Spleen (tissue), 11 donors: ENCODE measurements around the gene KXD1. TPM values are rescaled to one million over a fixed set of nuclear protein-coding genes. Genes with fewer than 3 reads are reported as not detected.

ENCODE experiments used
- DNase-seq: peaks from one replicate; pipeline ENCODE4 v3.0.0-alpha.2; 2020
- H3K27ac ChIP-seq, 8 donors: fragments of 200-600 bp; sonication (generic) in 7 of 8; 1 replicate in 4 of 8; 2 replicates in 4 of 8; pipeline versions ENCODE4 v1.5.0 to v1.8.0; 2016 to 2021; ENCODE audit warnings: inconsistent platforms in 4 of 8, mild to moderate bottlenecking in 4 of 8, moderate library complexity in 1 of 8
- H3K27me3 ChIP-seq, 7 donors: fragments of 200-600 bp; sonication (generic) in 6 of 7; replicated peaks in 1 of 7; 1 replicate in 4 of 7; 2 replicates in 3 of 7; pipeline versions ENCODE4 v1.5.0 to v1.8.0; 2016 to 2021; ENCODE audit warnings: inconsistent platforms in 3 of 7, mild to moderate bottlenecking in 1 of 7
- H3K36me3 ChIP-seq, 6 donors: fragments of 200-600 bp; sonication (generic) in 5 of 6; 1 replicate in 4 of 6; 2 replicates in 2 of 6; pipeline versions ENCODE4 v1.5.0 to v1.8.0; 2016 to 2021; ENCODE audit warnings: inconsistent platforms in 2 of 6
- H3K4me1 ChIP-seq, 6 donors: fragments of 200-600 bp; sonication (generic) in 5 of 6; 1 replicate in 3 of 6; 2 replicates in 3 of 6; pipeline versions ENCODE4 v1.5.0 to v1.8.0; 2016 to 2021; ENCODE audit warnings: inconsistent platforms in 3 of 6
- H3K4me3 ChIP-seq, 8 donors: fragments of 200-600 bp; sonication (generic) in 7 of 8; 1 replicate in 4 of 8; 2 replicates in 4 of 8; pipeline versions ENCODE4 v1.5.0 to v1.8.0; 2016 to 2021; ENCODE audit warnings: inconsistent platforms in 4 of 8, mild to moderate bottlenecking in 4 of 8, moderate library complexity in 2 of 8
- H3K9me3 ChIP-seq, 8 donors: fragments of 200-600 bp; sonication (generic) in 7 of 8; 1 replicate in 4 of 8; 2 replicates in 4 of 8; pipeline versions ENCODE4 v1.5.0 to v1.8.0; 2016 to 2021; ENCODE audit warnings: inconsistent platforms in 4 of 8
- CTCF ChIP-seq, 11 experiments: fragments of 200-600 bp in 7 of 11; fragments of 450-650 bp in 4 of 11; sonication (generic) in 4 of 11; IDR thresholded peaks in 8 of 11; conservative IDR thresholded peaks in 3 of 11; 1 replicate in 7 of 11; 2 replicates in 4 of 11; pipeline versions ENCODE4 v1.4.0 to v1.8.0; 2016 to 2021; ENCODE audit warnings: antibody characterized with exemption in 11 of 11, inconsistent platforms in 4 of 11, mild to moderate bottlenecking in 1 of 11
- POLR2A ChIP-seq, 3 donors: fragments of 450-650 bp; IDR thresholded peaks; one replicate each; pipeline ENCODE4 v1.5.1; 2017; ENCODE audit warnings: antibody characterized with exemption in 3 of 3, mild to moderate bottlenecking in 1 of 3
- POLR2AphosphoS5 ChIP-seq, 3 donors: sonication (generic); formaldehyde crosslinking; IDR thresholded peaks; one replicate each; pipeline ENCODE4 v1.5.1; 2017; ENCODE audit warnings: antibody characterized with exemption in 3 of 3
- WGBS, 5 donors: extraction: QIAGEN DNeasy Blood & Tissue Kit in 3 of 5; methylation state at CpG; one replicate each; pipeline versions ENCODE4 v1.1.5 to v1.1.7; 2013 to 2018; 5-methylcytosine and 5-hydroxymethylcytosine counted together
- intact Hi-C: fragments of 100-400 bp; cut with DNase I; formaldehyde crosslinking; loops from one replicate; pipeline ENCODE4 v1.15.0; 2023; ENCODE audit warnings: low total_unique reads
- polyA plus RNA-seq, 3 donors: library from polyadenylated mRNA; stranded (reverse); fragments of 200-250 nt; gene quantifications; one replicate each; pipeline ENCODE4 v1.2.1, GENCODE V29; 2013
- total RNA-seq, 7 donors: library from RNA; depleted of rRNA in 3 of 7; stranded (reverse); fragments of >200 nt in 3 of 7; fragmentation: NEBNext Ultra II Directional in 4 of 7; extraction: Animal tissue kit (Norgen Biotek cat#: 25700) in 4 of 7; gene quantifications; one replicate each; pipeline versions ENCODE4 v1.1.0 to v1.2.1, GENCODE V29; 2016 to 2021
- donor health status: healthy with polysubstance abuse.
- donor health status: DM: no; HTN: no; CAD: no; lungs with moderate emphysema.
- donor health status: DM: no; HTN: no; CAD: no.
- donor health status: Bipolar disorder and iron deficiency.
- donor health status: healthy.
- donor health status: DM: no; HTN: no; CAD: no.
- donor health status: DM: yes; HTN: yes; CAD: no.

The KXD1 gene
- total and polyA plus RNA-seq, 10 donors: 63.9 to 90.9 (median 74.8) TPM

- no peaks in the 10 kb centered on the region for H3K27me3 ChIP-seq
- 94 to 97% (median 96%) methylated on average over 12 to 18 of the region's 18 CpGs for WGBS, 5 donors
- intact Hi-C loops: loop anchor here (10.0 kb wide), 1 partner anchor 110 kb away; no protein-coding TSS in a partner anchor
- H3K4me1 ChIP-seq: peaks cover 9 to 40% (median 25%) of the 10 kb centered on the region in 6 donors
- no peak for DNase-seq
- peaks cover 0 to 62% (median 51%) of the 10 kb centered on the region in 6 donors for H3K36me3 ChIP-seq
- H3K9me3 ChIP-seq: no peaks in the 10 kb centered on the region
- H3K4me3 ChIP-seq: no peak overlapping the region
- TF ChIP-seq POLR2AphosphoS5 (IDR thresholded peaks at IDR 0.05): no peak
- no peak for TF ChIP-seq CTCF (IDR thresholded peaks at IDR 0.05 in 8 of 11, conservative IDR thresholded peaks at IDR 0.05 in 3 of 11)
- no peak for TF ChIP-seq POLR2A (IDR thresholded peaks at IDR 0.05)
- H3K27ac ChIP-seq: no peak overlapping the region
Measured at GRCh38 chr19:18574691-18575291, 17.1 kb downstream of the KXD1 start.

- no peak for TF ChIP-seq POLR2A (IDR thresholded peaks at IDR 0.05)
- no peak for TF ChIP-seq POLR2AphosphoS5 (IDR thresholded peaks at IDR 0.05)
- TF ChIP-seq CTCF (IDR thresholded peaks at IDR 0.05 in 8 of 11, conservative IDR thresholded peaks at IDR 0.05 in 3 of 11): no peak
- H3K36me3 ChIP-seq: peaks cover 0 to 62% (median 50%) of the 10 kb centered on the region in 6 donors
- H3K4me3 ChIP-seq: no peak overlapping the region
- no peak for DNase-seq
- WGBS, 5 donors: 82 to 95% (median 90%) methylated on average over 7 to 8 of the region's 8 CpGs
- H3K9me3 ChIP-seq: no peaks in the 10 kb centered on the region
- intact Hi-C loops: loop anchor here (10.0 kb wide), 1 partner anchor 112 kb away; no protein-coding TSS in a partner anchor
- H3K27ac ChIP-seq: no peak overlapping the region
- H3K4me1 ChIP-seq: peaks cover 9 to 32% (median 21%) of the 10 kb centered on the region in 6 donors
- no peaks in the 10 kb centered on the region for H3K27me3 ChIP-seq
Measured at GRCh38 chr19:18576383-18576782, 18.7 kb downstream of the KXD1 start.

- H3K27me3 ChIP-seq: no peaks in the 10 kb centered on the region
- TF ChIP-seq POLR2AphosphoS5 (IDR thresholded peaks at IDR 0.05) (no peak), CTCF (IDR thresholded peaks at IDR 0.05 in 8 of 11, conservative IDR thresholded peaks at IDR 0.05 in 3 of 11) (no peak), POLR2A (IDR thresholded peaks at IDR 0.05) (no peak)
- WGBS, 5 donors: 90 to 92% (median 91%) methylated on average over 21 of the region's 21 CpGs
- H3K9me3 ChIP-seq: no peaks in the 10 kb centered on the region
- H3K4me3 ChIP-seq: no peak overlapping the region
- H3K4me1 ChIP-seq: peaks cover 8 to 25% (median 16%) of the 10 kb centered on the region in 6 donors
- no peak for DNase-seq
- intact Hi-C loops: loop anchor here (10.0 kb wide), 1 partner anchor 113 kb away; no protein-coding TSS in a partner anchor
- H3K36me3 ChIP-seq: peaks cover 0 to 62% (median 50%) of the 10 kb centered on the region in 6 donors
- no peak overlapping the region for H3K27ac ChIP-seq
Measured at GRCh38 chr19:18577365-18577914, 19.8 kb downstream of the KXD1 start.

- intact Hi-C loops: no loop called here
- 66 to 77% (median 75%) methylated on average over 7 of the region's 7 CpGs for WGBS, 5 donors
- Histone ChIP-seq H3K9me3 (no peaks in the 10 kb centered on the region), H3K27me3 (no peaks in the 10 kb centered on the region), H3K36me3 (peaks cover 0 to 34% (median 27%) of the 10 kb centered on the region in 6 donors), H3K27ac (no peak overlapping the region), H3K4me1 (peaks cover 0 to 2% (median under 1%) of the 10 kb centered on the region in 6 donors), H3K4me3 (no peak overlapping the region)
- no peak for TF ChIP-seq CTCF (IDR thresholded peaks at IDR 0.05 in 8 of 11, conservative IDR thresholded peaks at IDR 0.05 in 3 of 11)
- no peak for DNase-seq
Measured at GRCh38 chr19:18580311-18580710, 22.6 kb downstream of the KXD1 start.
